H9 (cell line): Measurements from ENCODE around the gene ZNF8. TPM values are rescaled to one million over a fixed set of nuclear protein-coding genes. Genes with fewer than 3 reads are reported as not detected.
A peak's percentile ranks its signal among the peaks of the same experiment; 100 is the strongest.
"Not testable (repeated sequence)": the region's sequence is repeated elsewhere in the genome, so short reads cannot be mapped to it uniquely, and the experiment has no call there.

ENCODE experiments used
- DNase-seq: peaks from one replicate; pipeline ENCODE4 v3.0.0-alpha.2; 2017
- H2AFZ ChIP-seq: one replicate; pipeline ENCODE4 v1.6.1; 2013; ENCODE audit warnings: mild to moderate bottlenecking, low read length, control low read depth, moderate library complexity
- H2AK5ac ChIP-seq: 2 replicates; pipeline ENCODE4 v1.6.1; 2013; ENCODE audit warnings: low read length, control low read depth, mixed read lengths; ENCODE audit not compliant: insufficient read length
- H2BK120ac ChIP-seq: one replicate; pipeline ENCODE4 v1.6.1; 2013; ENCODE audit warnings: low read depth, mild to moderate bottlenecking, low read length, control low read depth, inconsistent platforms; ENCODE audit not compliant: poor library complexity, severe bottlenecking
- H2BK12ac ChIP-seq: 2 replicates; pipeline ENCODE4 v1.6.1; 2013; ENCODE audit warnings: low read length, control low read depth, mixed read lengths, low read depth; ENCODE audit not compliant: insufficient read length
- H2BK15ac ChIP-seq: 2 replicates; pipeline ENCODE4 v1.6.1; 2013; ENCODE audit warnings: low read depth, low read length, control low read depth
- H2BK20ac ChIP-seq: one replicate; pipeline ENCODE4 v1.6.1; 2013; ENCODE audit warnings: low read depth, mild to moderate bottlenecking, low read length, control low read depth, inconsistent platforms; ENCODE audit not compliant: poor library complexity, severe bottlenecking
- H2BK5ac ChIP-seq: 2 replicates; pipeline ENCODE4 v1.6.1; 2013; ENCODE audit warnings: low read length, control low read depth, mixed read lengths; ENCODE audit not compliant: insufficient read length
- H3K14ac ChIP-seq: 2 replicates; pipeline ENCODE4 v1.6.1; 2013; ENCODE audit warnings: low read length, control low read depth; ENCODE audit not compliant: insufficient read depth
- H3K18ac ChIP-seq: 2 replicates; pipeline ENCODE4 v1.6.1; 2013; ENCODE audit warnings: low read depth, mild to moderate bottlenecking, mixed read lengths, low read length, control low read depth; ENCODE audit not compliant: insufficient read length
- H3K23ac ChIP-seq: 2 replicates; pipeline ENCODE4 v1.6.1; 2013; ENCODE audit warnings: low read length, control low read depth, mixed read lengths, low read depth; ENCODE audit not compliant: insufficient read length
- H3K23me2 ChIP-seq: 2 replicates; pipeline ENCODE4 v1.6.1; 2013; ENCODE audit warnings: low read depth, mild to moderate bottlenecking, mixed read lengths, low read length, control low read depth; ENCODE audit not compliant: insufficient read length, poor library complexity, severe bottlenecking
- H3K27ac ChIP-seq: 2 replicates; pipeline ENCODE4 v1.5.1; 2013; ENCODE audit warnings: low read length, control low read depth, mixed read lengths, low read depth; ENCODE audit not compliant: insufficient read length
- H3K27me3 ChIP-seq: 2 replicates; pipeline ENCODE4 v1.6.1; 2013; ENCODE audit warnings: low read length, control low read depth, inconsistent platforms; ENCODE audit not compliant: insufficient read depth
- H3K4ac ChIP-seq: 2 replicates; pipeline ENCODE4 v1.6.1; 2013; ENCODE audit warnings: low read depth, mild to moderate bottlenecking, control low read depth, inconsistent platforms, low read length, moderate library complexity
- H3K4me1 ChIP-seq: 2 replicates; pipeline ENCODE4 v1.6.1; 2013; ENCODE audit warnings: low read length, control low read depth, inconsistent platforms; ENCODE audit not compliant: insufficient read depth
- H3K4me2 ChIP-seq: 2 replicates; pipeline ENCODE4 v1.6.1; 2013; ENCODE audit warnings: low read length, control low read depth, mixed read lengths; ENCODE audit not compliant: insufficient read length, insufficient read depth
- H3K56ac ChIP-seq: 2 replicates; pipeline ENCODE4 v1.6.1; 2013; ENCODE audit warnings: low read depth, mild to moderate bottlenecking, mixed read lengths, low read length, control low read depth; ENCODE audit not compliant: insufficient read length
- H3K79me1 ChIP-seq: 2 replicates; pipeline ENCODE4 v1.6.1; 2013; ENCODE audit warnings: low read depth, mild to moderate bottlenecking, moderate library complexity, low read length, control low read depth, inconsistent platforms; ENCODE audit not compliant: insufficient read depth, poor library complexity, severe bottlenecking
- H3K79me2 ChIP-seq: 2 replicates; pipeline ENCODE4 v1.6.1; 2013; ENCODE audit warnings: low read length, control low read depth, inconsistent platforms; ENCODE audit not compliant: insufficient read depth
- H3K9ac ChIP-seq: 2 replicates; pipeline ENCODE4 v1.6.1; 2013; ENCODE audit warnings: low read length, control low read depth, mixed read lengths; ENCODE audit not compliant: insufficient read length; ENCODE audit errors: extremely low read depth
- H3K9me3 ChIP-seq: one replicate; pipeline ENCODE4 v1.6.1; 2013; ENCODE audit warnings: low read depth, low read length, inconsistent platforms; ENCODE audit not compliant: control insufficient read depth
- H3T11ph ChIP-seq: one replicate; pipeline ENCODE4 v1.6.1; 2013; ENCODE audit warnings: mild to moderate bottlenecking, low read length, control low read depth, inconsistent platforms
- H4K20me1 ChIP-seq: one replicate; pipeline ENCODE4 v1.6.1; 2013; ENCODE audit not compliant: control insufficient read depth, insufficient read length, insufficient read depth
- H4K5ac ChIP-seq: 2 replicates; pipeline ENCODE4 v1.6.1; 2013; ENCODE audit warnings: low read depth, mild to moderate bottlenecking, mixed read lengths, low read length, control low read depth; ENCODE audit not compliant: insufficient read length
- H4K8ac ChIP-seq: replicated peaks from 2 replicates; pipeline ENCODE4 v1.6.1; 2013; ENCODE audit warnings: low read length, control low read depth, mixed read lengths, low read depth; ENCODE audit not compliant: insufficient read length
- H4K91ac ChIP-seq: 2 replicates; pipeline ENCODE4 v1.6.1; 2013; ENCODE audit warnings: low read depth, mild to moderate bottlenecking, moderate library complexity, mixed read lengths, low read length, control low read depth; ENCODE audit not compliant: insufficient read length
- H3K27ac Mint-ChIP-seq, 3 experiments: 2 replicates in 2 of 3; 3 replicates in 1 of 3; pipeline ENCODE4 v1.8.0; 2020 to 2021; ENCODE audit warnings: mixed read lengths in 3 of 3, mild to moderate bottlenecking in 1 of 3, moderate library complexity in 1 of 3
- H3K27me3 Mint-ChIP-seq: 2 replicates; pipeline ENCODE4 v1.8.0; 2021; ENCODE audit warnings: low read depth, mild to moderate bottlenecking, moderate library complexity, mixed read lengths
- H3K36me3 Mint-ChIP-seq, 3 experiments: 2 replicates in 2 of 3; 3 replicates in 1 of 3; pipeline ENCODE4 v1.8.0; 2020 to 2021; ENCODE audit warnings: low read depth in 3 of 3, mixed read lengths in 3 of 3; ENCODE audit not compliant: insufficient read depth in 1 of 3
- H3K4me1 Mint-ChIP-seq, 2 experiments: 2 replicates each; pipeline ENCODE4 v1.8.0; 2020; ENCODE audit warnings: mixed read lengths in 2 of 2
- H3K4me3 Mint-ChIP-seq, 2 experiments: 2 replicates in 1 of 2; 3 replicates in 1 of 2; pipeline ENCODE4 v1.8.0; 2020 to 2021; ENCODE audit warnings: mild to moderate bottlenecking in 2 of 2, mixed read lengths in 2 of 2, moderate library complexity in 1 of 2
- H3K9me3 Mint-ChIP-seq, 2 experiments: 2 replicates in 1 of 2; 3 replicates in 1 of 2; pipeline ENCODE4 v1.8.0; 2020; ENCODE audit warnings: mild to moderate bottlenecking in 2 of 2, mixed read lengths in 2 of 2, moderate library complexity in 1 of 2
- WGBS: extraction: QIAGEN DNeasy Blood & Tissue Kit; methylation state at CpG from one replicate; pipeline ENCODE4 v1.1.7; 2013; ENCODE audit warnings: missing lambda C conversion rate, low lambda C conversion rate, mixed read lengths; ENCODE audit not compliant: insufficient read length; ENCODE audit errors: extremely low coverage; 5-methylcytosine and 5-hydroxymethylcytosine counted together
- total RNA-seq: library from RNA; stranded (reverse); gene quantifications from 2 replicates; pipeline ENCODE4 v1.2.1, GENCODE V29; 2021
- TF ChIP-seq, protein P1 (sequence below): fragments of 200-600 bp; sonication (generic); conservative IDR thresholded peaks from 3 replicates; pipeline ENCODE4 v1.8.0; 2021; ENCODE audit warnings: antibody characterized with exemption, mild to moderate bottlenecking

Gene ZNF8
- total RNA-seq, 1 experiment from 2014 or later = 17.3 TPM

- H3K9me3 Mint-ChIP-seq = no peaks in the 10 kb centered on the region
- no peak overlapping the region for H3K14ac ChIP-seq
- H2AFZ ChIP-seq = no peak overlapping the region
- peak overlapping the region; percentile 54 for H3K4me2 ChIP-seq
- H4K8ac ChIP-seq = no peak overlapping the region
- H3K4me3 Mint-ChIP-seq = peak overlapping the region; percentile 89 to 97
- H3K27me3 ChIP-seq = no peaks in the 10 kb centered on the region
- WGBS = no CpG with 5 or more reads among the region's 82 CpGs
- H3K27ac Mint-ChIP-seq = peak overlapping the region in 2 of 3 experiments; percentile 77 to 87; a peak in 2 of 7 replicates
- no peak overlapping the region for H3K56ac ChIP-seq
- H3K79me1 ChIP-seq = no peaks in the 10 kb centered on the region
- no peaks in the 10 kb centered on the region for H3K79me2 ChIP-seq
- H3K18ac ChIP-seq = no peak overlapping the region
- H2BK120ac ChIP-seq = no peak overlapping the region
- no peak overlapping the region for H2BK12ac ChIP-seq
- H2BK15ac ChIP-seq = no peak overlapping the region
- H2AK5ac ChIP-seq = no peak overlapping the region
- H3K9me3 ChIP-seq = no peaks in the 10 kb centered on the region
- no peaks in the 10 kb centered on the region for H3K4me1 ChIP-seq
- H3K23me2 ChIP-seq = peaks cover 6% of the 10 kb centered on the region
- no peak overlapping the region for H3T11ph ChIP-seq
- peak; percentile 82 for DNase-seq
- no peak overlapping the region for H4K91ac ChIP-seq
- no peak overlapping the region for H3K23ac ChIP-seq
- no peak overlapping the region for H2BK20ac ChIP-seq
- peaks cover 8% of the 10 kb centered on the region for H3K27me3 Mint-ChIP-seq
- no peaks in the 10 kb centered on the region for H4K20me1 ChIP-seq
- TF ChIP-seq, protein P1, sequence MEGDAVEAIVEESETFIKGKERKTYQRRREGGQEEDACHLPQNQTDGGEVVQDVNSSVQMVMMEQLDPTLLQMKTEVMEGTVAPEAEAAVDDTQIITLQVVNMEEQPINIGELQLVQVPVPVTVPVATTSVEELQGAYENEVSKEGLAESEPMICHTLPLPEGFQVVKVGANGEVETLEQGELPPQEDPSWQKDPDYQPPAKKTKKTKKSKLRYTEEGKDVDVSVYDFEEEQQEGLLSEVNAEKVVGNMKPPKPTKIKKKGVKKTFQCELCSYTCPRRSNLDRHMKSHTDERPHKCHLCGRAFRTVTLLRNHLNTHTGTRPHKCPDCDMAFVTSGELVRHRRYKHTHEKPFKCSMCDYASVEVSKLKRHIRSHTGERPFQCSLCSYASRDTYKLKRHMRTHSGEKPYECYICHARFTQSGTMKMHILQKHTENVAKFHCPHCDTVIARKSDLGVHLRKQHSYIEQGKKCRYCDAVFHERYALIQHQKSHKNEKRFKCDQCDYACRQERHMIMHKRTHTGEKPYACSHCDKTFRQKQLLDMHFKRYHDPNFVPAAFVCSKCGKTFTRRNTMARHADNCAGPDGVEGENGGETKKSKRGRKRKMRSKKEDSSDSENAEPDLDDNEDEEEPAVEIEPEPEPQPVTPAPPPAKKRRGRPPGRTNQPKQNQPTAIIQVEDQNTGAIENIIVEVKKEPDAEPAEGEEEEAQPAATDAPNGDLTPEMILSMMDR = no peak
- peaks cover 0 to 4% (median 2%) of the 10 kb centered on the region in 3 experiments; a peak in 4 of 7 replicates for H3K36me3 Mint-ChIP-seq
- H2BK5ac ChIP-seq = no peak overlapping the region
- H3K9ac ChIP-seq = peak overlapping the region; percentile 46
- no peak overlapping the region for H3K4ac ChIP-seq
- no peak overlapping the region for H3K27ac ChIP-seq
- no peak overlapping the region for H4K5ac ChIP-seq
- peaks cover 0 to 6% of the 10 kb centered on the region in 2 experiments; a peak in 2 of 4 replicates for H3K4me1 Mint-ChIP-seq
Observed at GRCh38 chr19:58346961-58347929, 68.5 kb downstream of the ZNF8 start.

GRCh38 chr19:58348080-58348479 is 69.3 kb downstream of the ZNF8 start:
- not testable (repeated sequence) for H3K79me1 ChIP-seq, H3K27me3 ChIP-seq

More at GRCh38 chr19:58348080-58348479, 69.3 kb downstream of the ZNF8 start:
- not testable (repeated sequence) for H3K79me2 ChIP-seq, H2AFZ ChIP-seq, H3K14ac ChIP-seq, H3K27ac ChIP-seq, H3K36me3 Mint-ChIP-seq, H2BK12ac ChIP-seq, H2AK5ac ChIP-seq, H4K91ac ChIP-seq, H3T11ph ChIP-seq, H4K8ac ChIP-seq, H3K23ac ChIP-seq, H3K4ac ChIP-seq, H2BK5ac ChIP-seq, H3K9me3 Mint-ChIP-seq, H3K27me3 Mint-ChIP-seq, H3K27ac Mint-ChIP-seq, H3K18ac ChIP-seq, H3K4me1 ChIP-seq, H2BK20ac ChIP-seq, H3K56ac ChIP-seq, H3K9me3 ChIP-seq, H3K23me2 ChIP-seq, H2BK120ac ChIP-seq, DNase-seq, H3K4me1 Mint-ChIP-seq, H2BK15ac ChIP-seq, H4K5ac ChIP-seq, H4K20me1 ChIP-seq
- H3K9ac ChIP-seq = peak overlapping the region; percentile 46
- peak overlapping the region; percentile 89 to 97 for H3K4me3 Mint-ChIP-seq
- WGBS = no CpG with 5 or more reads among the region's 12 CpGs
- peak overlapping the region; percentile 54 for H3K4me2 ChIP-seq
